HUES64 (cell line): Measurements from ENCODE around the gene ATG16L1.
"Not testable (repeated sequence)": the region's sequence is repeated elsewhere in the genome, so short reads cannot be mapped to it uniquely, and the experiment has no call there.

Source experiments
- H3K27ac ChIP-seq: 2 replicates; pipeline ENCODE4 v1.7.0; 2013; ENCODE audit warnings: low read depth, low read length, inconsistent platforms
- H3K27me3 ChIP-seq: 2 replicates; pipeline ENCODE4 v1.6.1; 2013; ENCODE audit warnings: mild to moderate bottlenecking, low read length; ENCODE audit not compliant: insufficient read depth
- H3K36me3 ChIP-seq: 2 replicates; pipeline ENCODE4 v1.6.1; 2013; ENCODE audit warnings: mild to moderate bottlenecking, low read length; ENCODE audit not compliant: insufficient read depth
- H3K4me1 ChIP-seq: 2 replicates; pipeline ENCODE4 v1.6.1; 2013; ENCODE audit warnings: mild to moderate bottlenecking, low read length, moderate library complexity; ENCODE audit not compliant: insufficient read depth
- H3K4me3 ChIP-seq: 2 replicates; pipeline ENCODE4 v1.5.1; 2013; ENCODE audit warnings: mild to moderate bottlenecking, low read length, moderate library complexity
- H3K9ac ChIP-seq: 2 replicates; pipeline ENCODE4 v1.6.1; 2013; ENCODE audit warnings: mild to moderate bottlenecking, low read depth, low read length
- H3K9me3 ChIP-seq: 2 replicates; pipeline ENCODE4 v1.6.1; 2013; ENCODE audit warnings: low read depth, low read length; ENCODE audit not compliant: insufficient read depth
- WGBS: fragments of 150-250, 120-280 bp; methylation state at CpG from one replicate; pipeline ENCODE4 v1.1.7; 2013; ENCODE audit warnings: missing lambda C conversion rate; 5-methylcytosine and 5-hydroxymethylcytosine counted together

ATG16L1 gene

GRCh38 chr2:233320470-233320869 is 69.0 kb downstream of the ATG16L1 start:
- 96% methylated on average over 17 of the region's 17 CpGs for WGBS
- no peaks in the 10 kb centered on the region for H3K4me1 ChIP-seq
- H3K27me3 ChIP-seq = peaks cover 26% of the 10 kb centered on the region; the same call in 1 of the 2 replicates
- no peak overlapping the region for H3K4me3 ChIP-seq
- no peak overlapping the region for H3K27ac ChIP-seq
- no peaks in the 10 kb centered on the region for H3K9me3 ChIP-seq
- H3K9ac ChIP-seq = no peak overlapping the region
- H3K36me3 ChIP-seq = no peaks in the 10 kb centered on the region

GRCh38 chr2:233321166-233321565 is 69.7 kb downstream of the ATG16L1 start:
- Histone ChIP-seq H3K9ac (no peak overlapping the region), H3K4me3 (no peak overlapping the region), H3K27ac (no peak overlapping the region), H3K4me1 (no peaks in the 10 kb centered on the region), H3K36me3 (no peaks in the 10 kb centered on the region), H3K27me3 (peaks cover 26% of the 10 kb centered on the region; the same call in 1 of the 2 replicates), H3K9me3 (no peaks in the 10 kb centered on the region)
- 91% methylated on average over 6 of the region's 6 CpGs for WGBS

GRCh38 chr2:233323851-233324250 is 72.4 kb downstream of the ATG16L1 start:
- no peaks in the 10 kb centered on the region for H3K36me3 ChIP-seq
- no peak overlapping the region for H3K27ac ChIP-seq
- no peak overlapping the region for H3K4me3 ChIP-seq
- 87% methylated on average over 8 of the region's 8 CpGs for WGBS
- no peak overlapping the region for H3K9ac ChIP-seq
- H3K27me3 ChIP-seq = peaks cover 51% of the 10 kb centered on the region
- no peaks in the 10 kb centered on the region for H3K9me3 ChIP-seq
- H3K4me1 ChIP-seq = 0 out of 2 replicates have a peak, but pooled peaks cover under 1% of the 10 kb centered on the region

GRCh38 chr2:233325256-233325655 is 73.8 kb downstream of the ATG16L1 start:
- H3K9ac ChIP-seq = no peak overlapping the region
- no peak overlapping the region for H3K27ac ChIP-seq
- H3K4me3 ChIP-seq = no peak overlapping the region
- H3K4me1 ChIP-seq = peaks cover 12% of the 10 kb centered on the region
- 81% methylated on average over 4 of the region's 4 CpGs for WGBS
- no peaks in the 10 kb centered on the region for H3K36me3 ChIP-seq
- no peaks in the 10 kb centered on the region for H3K9me3 ChIP-seq
- H3K27me3 ChIP-seq = peaks cover 54% of the 10 kb centered on the region

GRCh38 chr2:233325814-233326213 is 74.3 kb downstream of the ATG16L1 start:
- no peak overlapping the region for H3K4me3 ChIP-seq
- no peak overlapping the region for H3K27ac ChIP-seq
- WGBS = 84% methylated on average over 10 of the region's 10 CpGs
- no peaks in the 10 kb centered on the region for H3K9me3 ChIP-seq
- no peak overlapping the region for H3K9ac ChIP-seq
- H3K4me1 ChIP-seq = peaks cover 13% of the 10 kb centered on the region
- H3K36me3 ChIP-seq = no peaks in the 10 kb centered on the region
- H3K27me3 ChIP-seq = peaks cover 57% of the 10 kb centered on the region

GRCh38 chr2:233326500-233326899 is 75.0 kb downstream of the ATG16L1 start:
- H3K9ac ChIP-seq = no peak overlapping the region
- H3K4me3 ChIP-seq = no peak overlapping the region
- WGBS = 95% methylated on average over 8 of the region's 8 CpGs
- H3K36me3 ChIP-seq = no peaks in the 10 kb centered on the region
- H3K4me1 ChIP-seq = peaks cover 13% of the 10 kb centered on the region
- H3K27me3 ChIP-seq = peaks cover 62% of the 10 kb centered on the region
- no peak overlapping the region for H3K27ac ChIP-seq
- H3K9me3 ChIP-seq = no peaks in the 10 kb centered on the region

GRCh38 chr2:233328922-233329321 is 77.4 kb downstream of the ATG16L1 start:
- H3K4me1 ChIP-seq = peaks cover 13% of the 10 kb centered on the region
- 81% methylated on average over 4 of the region's 4 CpGs for WGBS
- H3K9me3 ChIP-seq = no peaks in the 10 kb centered on the region
- no peak overlapping the region for H3K9ac ChIP-seq
- H3K27ac ChIP-seq = no peak overlapping the region
- peaks cover 84% of the 10 kb centered on the region for H3K27me3 ChIP-seq
- H3K4me3 ChIP-seq = no peak overlapping the region
- H3K36me3 ChIP-seq = no peaks in the 10 kb centered on the region

- H3K27ac ChIP-seq = no peak overlapping the region; the same call in 1 of the 2 replicates
- H3K4me1 ChIP-seq = peaks cover 13% of the 10 kb centered on the region
- H3K9ac ChIP-seq = no peak overlapping the region
- H3K9me3 ChIP-seq = no peaks in the 10 kb centered on the region
- WGBS = 29% methylated on average over 7 of the region's 7 CpGs
- peaks cover 85% of the 10 kb centered on the region for H3K27me3 ChIP-seq
- no peak overlapping the region for H3K4me3 ChIP-seq
- no peaks in the 10 kb centered on the region for H3K36me3 ChIP-seq
Measured at GRCh38 chr2:233329489-233330135, 78.1 kb downstream of the ATG16L1 start.

GRCh38 chr2:233331536-233331935 is 80.1 kb downstream of the ATG16L1 start:
- H3K9ac ChIP-seq = no peak overlapping the region

GRCh38 chr2:233332125-233332524 is 80.7 kb downstream of the ATG16L1 start:
- peaks cover 13% of the 10 kb centered on the region for H3K4me1 ChIP-seq
- no peak overlapping the region for H3K27ac ChIP-seq
- WGBS = 94% methylated on average over 4 of the region's 4 CpGs
- no peaks in the 10 kb centered on the region for H3K36me3 ChIP-seq
- H3K9me3 ChIP-seq = no peaks in the 10 kb centered on the region
- H3K27me3 ChIP-seq = peaks cover 89% of the 10 kb centered on the region
- H3K4me3 ChIP-seq = no peak overlapping the region
- no peak overlapping the region for H3K9ac ChIP-seq

More at GRCh38 chr2:233331536-233331935, 80.1 kb downstream of the ATG16L1 start:
- Histone ChIP-seq H3K36me3 (no peaks in the 10 kb centered on the region), H3K4me1 (peaks cover 13% of the 10 kb centered on the region), H3K27ac (no peak overlapping the region), H3K4me3 (no peak overlapping the region), H3K27me3 (peaks cover 92% of the 10 kb centered on the region), H3K9me3 (no peaks in the 10 kb centered on the region)
- 93% methylated on average over 15 of the region's 15 CpGs for WGBS

GRCh38 chr2:233334915-233335314 is 83.4 kb downstream of the ATG16L1 start:
- WGBS = 91% methylated on average over 10 of the region's 11 CpGs
- Histone ChIP-seq H3K9ac (no peak overlapping the region), H3K4me1 (peaks cover 4% of the 10 kb centered on the region), H3K9me3 (no peaks in the 10 kb centered on the region), H3K27ac (no peak overlapping the region), H3K4me3 (no peak overlapping the region), H3K36me3 (no peaks in the 10 kb centered on the region), H3K27me3 (peaks cover 80% of the 10 kb centered on the region)

GRCh38 chr2:233336091-233336490 is 84.6 kb downstream of the ATG16L1 start:
- not testable (repeated sequence) for H3K4me1 ChIP-seq, H3K27ac ChIP-seq, H3K36me3 ChIP-seq, H3K9me3 ChIP-seq, H3K4me3 ChIP-seq, H3K9ac ChIP-seq
- peaks cover 68% of the 10 kb centered on the region for H3K27me3 ChIP-seq
- WGBS = 95% methylated on average over 13 of the region's 13 CpGs
